GM19239 (cell line): Measurements from ENCODE around the gene DACH1.
"Not testable (repeated sequence)": the region's sequence is repeated elsewhere in the genome, so short reads cannot be mapped to it uniquely, and the experiment has no call there.

Experiments used
- DNase-seq: peaks from one replicate; pipeline ENCODE4 v3.0.0; 2011; ENCODE audit warnings: low spot score; ENCODE audit not compliant: insufficient read length
- FAIRE-seq: peaks from 2 replicates; lab custom pipeline; 2011; peaks lifted over from hg19 to GRCh38; lab: Jason Lieb, UNC

Gene DACH1

GRCh38 chr13:71867131-71867814, at the start of gene DACH1:
TSS of gene DACH1 (minus strand) at chr13:71867204.
- DNase-seq (peak; percentile 18), FAIRE-seq (peak; percentile 42)

GRCh38 chr13:71913717-71914116, 46.7 kb upstream of the DACH1 start:
- no peak for DNase-seq
- no peak for FAIRE-seq

- DNase-seq (no peak), FAIRE-seq (no peak)
Measured at GRCh38 chr13:71912524-71912923, 45.5 kb upstream of the DACH1 start.

GRCh38 chr13:71906448-71906847, 39.4 kb upstream of the DACH1 start:
- FAIRE-seq (no peak), DNase-seq (no peak)

GRCh38 chr13:71902676-71903075, 35.7 kb upstream of the DACH1 start:
- no peak for DNase-seq
- no peak for FAIRE-seq

- FAIRE-seq, DNase-seq: not testable (repeated sequence)
Measured at GRCh38 chr13:71893506-71893905, 26.5 kb upstream of the DACH1 start.

- FAIRE-seq, result no peak
- DNase-seq, result no peak
Measured at GRCh38 chr13:71886880-71887279, 19.9 kb upstream of the DACH1 start.

- DNase-seq (no peak), FAIRE-seq (no peak)
Measured at GRCh38 chr13:71882120-71882519, 15.1 kb upstream of the DACH1 start.

- no peak for DNase-seq
- FAIRE-seq, result no peak
Measured at GRCh38 chr13:71880753-71881541, 13.9 kb upstream of the DACH1 start.

GRCh38 chr13:71879808-71880344, 12.9 kb upstream of the DACH1 start:
- FAIRE-seq, result no peak
- DNase-seq, result no peak

GRCh38 chr13:71879129-71879535, 12.1 kb upstream of the DACH1 start:
- peak; percentile 12 for DNase-seq
- FAIRE-seq, result peak; percentile 86

GRCh38 chr13:71877256-71877653, 10.3 kb upstream of the DACH1 start:
- DNase-seq (no peak), FAIRE-seq (no peak)

GRCh38 chr13:71876648-71877255, 9.7 kb upstream of the DACH1 start:
- no peak for DNase-seq
- FAIRE-seq, result no peak

- FAIRE-seq, result no peak
Measured at GRCh38 chr13:71875823-71876222, 8.8 kb upstream of the DACH1 start.

GRCh38 chr13:71874458-71874857, 7.5 kb upstream of the DACH1 start:
- FAIRE-seq (no peak), DNase-seq (no peak)

More at GRCh38 chr13:71875823-71876222, 8.8 kb upstream of the DACH1 start:
- DNase-seq, result no peak

- no peak for FAIRE-seq
Measured at GRCh38 chr13:71873418-71874247, 6.6 kb upstream of the DACH1 start.

GRCh38 chr13:71871844-71872243, 4.8 kb upstream of the DACH1 start:
- FAIRE-seq (no peak), DNase-seq (no peak)

More at GRCh38 chr13:71873418-71874247, 6.6 kb upstream of the DACH1 start:
- no peak for DNase-seq

GRCh38 chr13:71871176-71871754, 4.3 kb upstream of the DACH1 start:
- FAIRE-seq, result no peak
- no peak for DNase-seq

- DNase-seq (no peak), FAIRE-seq (no peak)
Measured at GRCh38 chr13:71870100-71870499, 3.1 kb upstream of the DACH1 start.

GRCh38 chr13:71869274-71869673, 2.3 kb upstream of the DACH1 start:
- FAIRE-seq (no peak), DNase-seq (no peak)
